HG03066 (cell line): ENCODE results near the gene MPPE1.
A peak's percentile ranks its signal among the peaks of the same experiment; 100 is the strongest.
"Not testable (repeated sequence)": the region's sequence is repeated elsewhere in the genome, so short reads cannot be mapped to it uniquely, and the experiment has no call there.

ENCODE experiments used
- ATAC-seq: cut with Tn5 transposase; IDR thresholded peaks from one replicate; pipeline ENCODE4 v1.9.1; 2021; ENCODE audit warnings: low read depth; ENCODE audit not compliant: unreplicated experiment

MPPE1 gene, protein sequence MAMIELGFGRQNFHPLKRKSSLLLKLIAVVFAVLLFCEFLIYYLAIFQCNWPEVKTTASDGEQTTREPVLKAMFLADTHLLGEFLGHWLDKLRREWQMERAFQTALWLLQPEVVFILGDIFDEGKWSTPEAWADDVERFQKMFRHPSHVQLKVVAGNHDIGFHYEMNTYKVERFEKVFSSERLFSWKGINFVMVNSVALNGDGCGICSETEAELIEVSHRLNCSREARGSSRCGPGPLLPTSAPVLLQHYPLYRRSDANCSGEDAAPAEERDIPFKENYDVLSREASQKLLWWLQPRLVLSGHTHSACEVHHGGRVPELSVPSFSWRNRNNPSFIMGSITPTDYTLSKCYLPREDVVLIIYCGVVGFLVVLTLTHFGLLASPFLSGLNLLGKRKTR

DNA sequence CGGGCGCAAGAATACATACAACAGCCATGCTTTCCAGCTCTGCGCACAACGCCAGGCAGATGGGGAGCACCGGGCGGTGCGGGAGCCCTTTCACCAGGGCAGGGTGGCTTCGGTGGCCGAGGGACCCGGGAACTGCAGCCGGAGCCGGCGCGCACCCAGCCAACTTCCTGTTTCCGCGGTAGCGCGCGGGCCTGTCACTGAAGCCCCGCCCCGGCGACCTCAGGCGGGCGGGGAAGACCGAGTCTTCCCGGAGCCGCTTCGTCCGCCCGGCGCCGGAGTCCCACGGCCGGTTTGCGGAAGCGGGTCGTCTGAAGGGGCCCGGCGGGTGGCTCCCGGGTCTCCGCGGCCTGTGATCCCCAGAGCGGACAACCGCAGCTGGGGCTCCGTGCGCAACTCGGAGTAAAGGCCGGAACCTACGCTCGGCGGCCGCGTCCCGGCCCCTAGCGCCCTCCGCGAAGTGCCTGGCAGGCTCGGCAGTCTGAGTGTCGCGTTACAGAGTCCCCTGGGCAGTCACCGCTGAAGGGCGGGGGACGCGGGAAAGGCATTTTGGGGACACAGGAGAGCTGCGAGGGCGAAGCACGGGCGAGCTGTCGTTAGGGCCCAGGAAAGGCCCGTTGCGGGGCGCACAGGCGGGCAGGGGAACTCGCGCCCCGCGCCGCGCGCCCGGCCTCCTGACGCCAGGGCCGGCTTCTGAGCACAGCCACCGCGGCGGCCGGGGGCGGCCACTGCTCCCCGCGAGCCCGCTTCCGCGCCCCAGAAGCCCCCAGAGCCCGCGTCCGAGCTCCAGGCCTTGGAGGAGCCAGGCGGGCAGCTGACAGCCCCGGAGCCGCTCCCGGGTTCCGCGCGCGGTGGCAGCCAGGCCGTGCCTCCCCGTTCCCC, at the start of gene MPPE1:
TSS of gene MPPE1 (minus strand) at position 136 of the 879 bp plus-strand sequence. CDS start 11,053 bp downstream, outside the sequence.
- ATAC-seq: peak; percentile 81

DNA sequence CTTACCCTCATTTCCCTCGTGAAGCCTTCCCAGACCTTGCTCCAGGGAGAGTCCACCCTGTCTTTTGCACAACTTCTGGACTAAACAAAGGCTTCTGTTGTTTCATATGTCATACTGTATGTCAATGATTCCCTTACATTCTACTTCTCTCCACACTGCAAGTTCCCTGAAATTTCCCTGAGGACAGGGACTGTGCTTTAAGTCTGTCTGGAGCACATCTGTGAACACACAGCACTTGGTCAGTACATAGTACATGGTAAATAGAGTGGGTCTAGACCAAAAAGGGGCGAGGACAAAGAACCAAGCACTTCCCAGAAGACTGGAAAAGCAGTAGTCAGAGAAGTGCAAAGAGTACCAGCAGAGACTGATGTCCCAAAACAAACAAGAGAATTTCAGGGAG, 49.5 kb upstream of the MPPE1 start:
- ATAC-seq: no peak

DNA sequence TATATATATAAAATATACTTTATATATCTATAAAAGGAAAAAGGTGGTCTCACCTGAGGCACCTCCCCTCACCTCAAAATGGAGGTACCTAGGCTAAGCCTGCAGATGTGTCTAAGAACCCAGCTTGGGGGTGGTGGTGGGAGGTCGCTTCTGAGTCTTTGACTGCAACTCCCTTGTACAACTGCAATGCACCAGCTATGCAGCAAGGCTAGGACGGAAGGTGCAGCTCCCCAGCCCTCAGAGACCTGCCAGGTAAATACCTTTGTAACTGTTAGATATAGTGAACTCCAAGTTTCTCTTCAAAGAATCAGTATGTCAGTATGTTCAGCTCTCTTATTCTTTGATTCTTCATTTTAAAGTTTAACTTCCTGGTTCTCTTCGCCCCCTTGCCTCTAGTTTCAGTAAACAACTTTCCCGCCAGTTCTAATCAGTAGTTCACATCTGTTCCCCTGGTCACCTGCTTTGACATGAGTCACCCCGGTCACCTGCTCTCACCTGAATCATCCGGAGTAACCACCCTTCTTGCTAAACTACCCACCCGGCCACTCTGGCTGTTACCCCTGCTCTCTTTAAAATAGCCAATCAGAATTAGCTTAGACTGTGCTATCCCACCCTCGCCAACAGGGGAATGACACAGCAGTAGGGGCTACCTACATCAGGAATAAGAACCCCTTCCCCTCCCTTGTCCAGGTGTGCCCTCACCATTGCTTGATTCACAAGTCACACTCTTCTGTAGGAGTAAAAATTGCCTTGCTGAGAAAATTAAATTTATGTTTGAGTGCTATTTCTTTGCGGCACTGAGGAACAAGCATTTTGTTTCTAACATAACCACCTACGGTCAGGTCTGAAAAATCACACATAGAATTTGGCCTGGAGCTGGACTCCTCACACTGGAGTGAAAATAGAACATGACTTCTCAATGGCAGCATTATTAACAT, 48.5 kb upstream of the MPPE1 start:
- ATAC-seq: no peak

DNA sequence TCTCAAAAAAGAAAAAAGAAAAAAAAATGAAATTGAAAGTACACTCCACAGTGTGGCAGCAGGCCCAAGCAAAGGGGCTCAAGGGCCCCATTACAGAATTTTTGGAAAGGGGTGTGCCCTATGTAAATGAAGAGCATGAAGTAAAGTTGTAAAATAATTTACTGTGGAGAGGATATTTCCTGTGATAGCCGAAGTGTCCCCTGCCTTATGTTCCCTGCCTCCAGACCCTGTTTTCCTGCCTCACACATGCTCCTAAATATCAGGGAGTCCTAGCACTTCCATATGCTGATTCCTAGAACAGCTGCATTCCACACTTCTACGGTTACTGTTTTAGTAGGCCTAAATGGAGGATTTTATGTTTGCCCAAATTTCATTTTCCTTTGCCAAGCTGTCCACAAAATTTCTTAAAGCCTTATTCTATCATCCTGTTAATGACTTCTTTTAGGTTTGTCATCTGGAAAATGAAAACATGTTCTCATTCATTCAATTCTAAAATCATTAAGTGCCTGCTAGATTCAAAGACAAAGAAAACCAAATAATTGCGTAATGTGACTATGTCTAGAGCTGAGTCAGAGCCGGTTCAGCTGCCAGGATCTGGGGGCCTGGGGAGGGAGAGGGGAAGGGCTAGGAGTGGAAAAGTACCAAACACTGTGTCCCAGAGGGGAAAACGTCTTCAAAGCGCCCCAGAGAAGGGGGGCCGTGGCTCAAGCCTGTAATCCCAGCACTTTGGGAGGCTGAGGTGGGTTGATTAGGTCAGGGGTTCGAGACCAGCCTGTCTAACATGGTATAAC, 47.3 kb upstream of the MPPE1 start:
- no peak for ATAC-seq

DNA sequence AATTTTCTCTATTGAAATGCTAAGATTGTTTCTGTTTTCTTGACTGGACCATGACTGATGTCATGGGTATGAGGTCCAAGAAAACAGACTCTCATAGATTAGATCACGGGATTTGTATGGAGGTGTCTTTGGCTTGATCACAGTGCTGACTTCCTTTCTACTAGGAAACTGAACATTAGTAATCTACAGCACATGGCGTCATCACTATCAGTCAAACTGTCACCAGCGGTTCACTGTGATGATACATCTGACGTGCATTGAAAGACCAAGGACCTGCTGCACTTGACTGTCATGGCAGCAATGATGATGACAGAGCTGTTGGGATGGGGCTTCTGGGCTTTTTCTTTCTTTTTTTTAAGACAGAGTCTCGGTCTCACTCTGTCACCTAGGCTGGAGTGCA, 45.0 kb upstream of the MPPE1 start:
- ATAC-seq: no peak

DNA sequence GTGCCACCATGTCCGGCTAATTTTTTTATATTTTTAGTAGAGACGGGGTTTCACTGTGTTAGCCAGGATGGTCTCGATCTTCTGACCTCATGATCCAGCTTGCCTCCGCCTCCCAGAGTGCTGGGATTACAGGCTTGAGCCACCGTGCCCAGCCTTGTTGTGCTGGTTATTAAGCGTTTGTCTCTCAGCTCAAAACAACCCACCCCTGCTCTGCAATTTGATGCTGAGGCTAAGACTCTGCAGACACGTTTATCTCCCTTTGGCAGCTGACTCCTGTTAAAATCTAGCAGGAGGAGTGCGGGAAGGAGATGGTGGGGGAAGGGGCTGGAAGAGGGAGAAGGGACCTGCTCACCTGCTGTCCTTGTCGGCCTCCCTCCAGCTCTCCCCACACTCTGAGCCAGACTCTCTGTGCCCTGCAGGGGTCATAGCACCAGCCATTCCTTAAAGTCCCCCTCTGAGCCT, 43.3 kb upstream of the MPPE1 start:
- ATAC-seq: no peak

DNA sequence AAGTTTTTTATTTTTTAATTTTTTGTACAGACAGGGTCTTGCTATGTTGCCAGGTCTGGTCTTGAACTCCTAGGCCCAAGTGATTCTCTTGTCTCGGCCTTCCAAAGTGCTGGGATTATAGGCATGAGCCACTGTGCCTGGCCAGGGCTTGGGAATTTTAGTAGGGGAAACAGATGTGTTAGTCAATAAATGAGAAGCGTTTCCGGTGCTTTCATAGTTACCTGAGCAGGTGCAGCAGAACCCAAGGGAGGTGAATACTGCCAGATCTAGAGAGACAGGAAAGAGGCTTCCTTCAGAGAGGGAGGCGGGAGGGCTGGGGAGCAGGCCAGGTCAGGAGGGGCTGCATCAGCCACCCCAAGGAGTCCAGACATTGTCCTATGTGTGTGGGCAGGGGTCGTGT, 42.7 kb upstream of the MPPE1 start:
- ATAC-seq: no peak

DNA sequence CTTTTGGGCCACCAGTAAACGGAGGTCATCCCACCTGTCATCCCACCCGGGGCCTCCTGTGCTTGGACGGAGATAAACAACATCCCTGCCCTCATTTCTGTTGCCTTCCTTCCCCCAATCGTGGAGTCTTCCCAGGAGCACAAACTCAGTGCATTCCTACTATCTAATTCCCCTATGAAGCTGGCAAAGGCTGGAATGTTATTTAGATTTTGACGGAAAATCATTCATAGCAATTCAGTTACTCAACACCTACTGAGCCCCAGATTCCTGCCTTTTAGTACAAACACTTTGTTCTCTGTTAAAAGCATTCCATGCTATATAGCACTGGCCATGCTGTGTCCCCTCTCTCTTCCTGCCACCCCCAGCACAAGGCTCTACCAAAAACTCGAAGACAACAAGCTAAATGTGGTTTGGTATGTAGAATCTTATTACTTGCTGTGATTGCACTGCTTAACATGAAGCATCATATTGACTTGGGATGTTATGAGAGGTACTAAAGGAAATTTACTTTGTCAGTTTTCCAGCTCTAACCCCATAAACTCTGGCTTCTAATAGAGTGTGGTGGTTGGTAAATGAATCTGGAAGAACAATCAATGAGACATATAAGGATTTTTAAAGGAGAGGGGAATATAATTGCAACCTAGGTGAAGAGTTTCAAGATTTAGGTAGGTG, 40.9 kb upstream of the MPPE1 start:
- no peak for ATAC-seq

DNA sequence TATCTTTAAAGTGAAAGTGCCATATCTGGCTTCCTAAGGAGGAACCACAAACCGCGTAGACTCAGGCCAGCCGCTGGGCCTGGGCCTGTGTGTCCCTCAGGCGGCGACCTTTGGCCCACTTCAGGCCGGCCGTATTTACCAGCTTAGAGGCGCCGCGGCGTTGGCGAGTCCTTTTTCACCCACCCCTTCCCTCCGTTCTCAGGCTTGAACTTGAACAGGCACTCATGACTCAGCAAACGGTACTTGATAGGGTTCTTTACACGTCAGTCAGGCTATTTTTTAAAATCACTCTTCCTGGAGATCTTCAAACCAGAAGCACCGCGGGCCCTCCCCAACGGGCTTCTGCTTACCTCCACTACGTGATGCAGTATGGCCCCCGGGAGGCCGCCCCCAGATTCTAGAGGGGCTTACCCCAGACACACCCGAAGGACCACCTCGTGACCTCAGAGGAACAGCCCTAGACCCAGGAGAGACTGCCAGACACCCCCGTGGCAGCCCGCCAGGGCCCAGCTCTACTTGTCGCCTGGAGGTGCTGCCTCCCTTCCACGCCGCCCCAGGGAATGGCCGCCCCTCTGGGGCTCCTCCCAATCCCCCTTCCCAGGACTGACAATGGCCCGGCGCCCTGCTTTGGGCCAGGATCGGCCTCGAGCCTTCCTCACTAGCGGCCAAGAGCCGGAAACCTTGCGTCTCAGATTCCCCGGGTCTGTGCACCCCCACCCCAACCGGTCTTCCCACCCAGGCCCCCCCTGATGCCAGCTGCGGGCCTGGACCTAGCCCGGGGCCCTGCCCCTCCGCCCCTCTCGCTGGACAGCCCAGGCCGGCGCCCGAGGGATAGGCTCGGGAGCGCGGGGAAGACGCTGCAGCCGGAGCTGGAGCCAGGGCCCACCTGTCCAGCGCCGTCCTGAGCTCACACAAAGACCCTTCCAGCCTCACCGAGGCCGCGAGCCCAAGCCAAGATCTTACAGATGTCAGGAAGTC, 39.4 kb upstream of the MPPE1 start:
- peak; percentile 90 for ATAC-seq

DNA sequence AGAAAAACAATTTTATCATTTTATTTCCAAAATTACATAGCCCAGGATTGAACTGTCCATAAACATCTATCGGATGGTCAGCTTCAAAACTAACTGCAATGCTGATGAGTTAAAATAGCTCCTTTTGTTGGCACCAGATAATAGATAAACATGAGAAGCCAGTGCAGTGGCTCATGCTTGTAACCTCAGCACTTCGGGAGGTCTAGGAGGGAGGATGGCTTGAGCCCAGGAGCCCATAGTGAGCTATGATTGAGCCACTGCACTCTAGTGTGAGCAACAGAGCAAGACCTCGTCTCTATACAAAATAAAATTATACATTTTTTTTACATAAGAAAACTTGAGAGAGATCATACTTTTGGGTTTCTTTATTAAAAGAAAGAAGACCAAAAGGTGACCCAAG, 38.6 kb upstream of the MPPE1 start:
- ATAC-seq: no peak

DNA sequence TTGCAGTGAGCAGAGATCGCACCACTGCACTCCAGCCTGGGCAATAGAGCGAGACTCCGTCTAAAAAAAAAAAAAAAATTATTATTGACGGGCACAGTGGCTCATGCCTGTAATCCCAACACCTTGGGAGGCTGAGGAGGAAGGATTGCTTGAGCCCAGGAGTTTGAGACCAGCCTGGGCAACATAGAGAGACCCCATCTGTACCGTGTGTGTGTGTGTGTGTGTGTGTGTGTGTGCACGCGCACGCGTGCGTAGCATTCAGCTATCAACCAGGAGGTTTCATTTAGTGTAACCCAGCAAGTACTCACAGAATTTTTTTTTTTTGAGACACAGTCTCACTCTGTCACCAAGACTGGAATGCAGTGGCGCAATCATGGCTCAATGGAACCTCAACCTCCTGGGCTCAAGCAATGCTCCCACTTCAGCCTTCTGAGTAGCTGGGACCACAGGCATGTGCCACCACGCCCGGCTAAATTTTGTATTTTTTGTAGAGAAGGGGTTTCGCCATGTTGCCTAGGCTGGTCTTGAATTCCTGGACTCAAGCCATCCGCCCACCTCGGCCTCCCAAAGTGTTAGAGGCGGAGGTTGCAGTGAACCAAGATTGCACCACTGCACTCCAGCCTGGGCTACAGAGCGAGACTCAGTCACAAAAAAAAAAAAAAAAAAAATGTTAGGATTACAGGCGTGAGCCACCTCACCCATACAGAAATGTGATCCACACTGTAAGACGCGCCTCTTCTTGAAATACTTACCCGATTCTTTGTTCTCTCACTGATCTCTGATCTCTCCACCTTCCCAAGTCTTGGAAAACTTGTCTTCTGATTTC, 37.9 kb upstream of the MPPE1 start:
- ATAC-seq: not testable (repeated sequence)

DNA sequence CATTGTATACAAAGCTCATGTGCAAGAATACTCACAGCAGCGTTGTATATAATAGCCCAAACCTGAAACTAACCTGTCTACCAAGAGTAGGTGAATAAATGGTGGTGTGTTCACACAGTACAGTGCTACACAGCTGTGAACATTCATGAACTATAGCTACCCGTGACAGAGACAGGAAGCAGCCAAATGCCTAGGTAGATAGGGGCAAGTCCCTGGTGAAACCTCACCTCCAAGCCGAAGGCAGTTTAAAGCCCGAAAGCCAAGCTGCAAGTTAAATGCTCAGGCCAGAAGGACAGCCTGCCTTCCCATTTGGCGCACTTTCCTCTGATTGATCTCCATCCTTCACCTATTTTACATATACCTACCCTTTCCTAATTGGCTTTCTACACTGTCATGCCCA, 36.7 kb upstream of the MPPE1 start:
- ATAC-seq: no peak

DNA sequence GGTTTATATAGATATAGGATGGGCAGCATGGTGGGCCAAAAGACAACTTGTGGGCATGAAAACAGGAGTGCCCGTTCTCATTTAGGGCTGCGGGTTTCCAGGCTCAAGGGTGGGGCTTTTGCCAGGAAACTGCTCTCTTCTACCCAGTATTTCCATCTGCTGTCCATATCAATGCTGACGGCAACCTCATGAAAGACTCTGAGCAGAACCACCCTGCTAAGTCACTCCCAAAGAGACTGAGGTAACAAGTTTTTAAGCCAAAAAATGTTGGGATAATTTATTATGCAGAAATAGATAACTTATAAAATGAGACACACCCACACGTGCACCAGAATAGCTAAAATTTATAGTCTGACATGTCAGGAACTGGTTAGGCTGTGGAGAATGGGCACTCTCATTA, 36.1 kb upstream of the MPPE1 start:
- ATAC-seq: no peak

DNA sequence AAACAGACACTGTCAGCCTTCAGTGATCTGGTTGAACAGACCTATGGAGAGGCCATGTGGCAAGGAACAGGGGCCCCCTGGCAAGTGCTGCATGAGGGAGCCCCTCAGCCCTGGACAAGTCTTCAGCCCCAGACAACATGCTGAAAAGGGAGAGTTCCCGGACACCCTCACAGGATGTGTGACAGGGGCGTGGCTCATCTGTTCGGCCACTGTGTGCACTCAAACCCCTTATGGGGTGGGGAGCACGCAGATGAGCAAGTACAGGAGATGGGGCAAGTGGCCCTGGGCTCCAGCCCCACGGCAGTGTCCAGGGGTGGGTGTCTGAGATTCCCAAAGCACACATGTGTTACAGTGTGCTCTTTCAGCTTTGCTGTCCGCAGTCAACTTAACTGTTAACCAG, 35.4 kb upstream of the MPPE1 start:
- ATAC-seq: no peak

DNA sequence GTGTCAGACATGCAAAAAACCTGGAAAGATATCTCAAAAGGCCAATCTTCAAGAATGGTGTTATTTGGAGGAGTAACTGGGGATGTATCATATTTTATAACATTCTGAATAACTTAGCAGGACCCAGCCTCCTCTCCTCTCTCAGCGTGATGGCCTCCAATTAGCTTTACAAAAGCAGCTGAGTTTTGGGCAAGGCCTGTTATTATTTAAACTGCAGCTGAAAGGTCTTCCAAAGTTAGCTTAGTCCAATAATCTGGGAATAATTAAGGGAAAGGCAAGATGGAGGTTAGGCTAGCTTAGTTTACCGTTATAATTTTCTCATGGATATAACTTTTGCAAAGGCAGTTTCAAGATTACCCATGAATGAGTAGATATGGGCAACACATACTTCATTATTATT, 32.8 kb upstream of the MPPE1 start:
- no peak for ATAC-seq

DNA sequence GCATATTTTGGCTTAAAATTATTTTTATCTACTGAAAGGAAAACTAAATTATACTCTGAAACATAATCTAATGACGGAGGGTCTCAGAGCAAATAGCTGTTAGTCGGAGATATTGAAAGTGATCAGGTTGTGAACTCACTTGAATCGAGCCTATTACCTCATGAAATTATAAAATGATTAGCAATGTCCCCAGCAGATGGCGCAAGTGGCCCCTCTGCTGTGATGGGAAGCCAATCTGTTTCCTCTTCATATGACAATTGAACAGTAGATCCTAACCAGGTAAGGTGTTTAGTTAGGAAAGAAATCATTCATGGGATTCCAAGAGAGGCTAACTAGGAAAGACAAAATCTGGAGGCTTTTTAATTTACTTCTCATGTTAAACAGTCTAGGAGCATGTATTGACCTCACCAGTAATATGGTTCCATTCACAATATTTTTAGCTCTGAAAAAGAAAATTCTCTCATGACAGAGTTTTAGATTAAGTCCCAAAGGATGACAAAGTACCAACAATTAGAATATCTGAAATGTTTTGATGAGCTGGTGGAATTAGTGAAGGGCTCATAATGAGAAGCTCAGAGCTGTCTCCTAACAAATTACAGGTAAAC, 29.9 kb upstream of the MPPE1 start:
- peak; percentile 65 for ATAC-seq

DNA sequence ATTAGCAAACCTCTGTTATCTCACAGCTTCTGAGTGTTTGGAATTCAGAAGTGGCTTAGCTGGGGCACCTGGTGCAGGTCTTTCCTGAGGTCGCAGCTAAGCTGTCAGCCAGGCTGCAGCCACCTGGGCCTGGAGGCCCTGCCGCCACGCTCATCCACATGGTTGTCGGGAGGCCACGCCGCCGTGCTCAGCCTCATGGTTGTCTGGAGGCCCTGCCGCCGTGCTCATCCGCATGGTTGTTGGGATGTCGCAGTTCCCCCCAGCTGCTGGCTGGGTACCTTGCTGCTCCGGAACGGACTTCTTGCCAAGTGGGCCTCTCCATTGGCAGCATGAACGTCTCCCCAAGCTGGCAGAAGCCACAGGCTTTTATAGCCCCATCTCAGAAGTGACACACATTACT, 24.3 kb upstream of the MPPE1 start:
- no peak for ATAC-seq
